Sigmoid colon (tissue), 7 donors: Measurements from ENCODE around the gene NANOS2. TPM values are rescaled to one million over a fixed set of nuclear protein-coding genes. Genes with fewer than 3 reads are reported as not detected.

Experiments used
- DNase-seq: peaks from one replicate; pipeline ENCODE4 v3.0.0-alpha.2; 2019
- H3K27ac ChIP-seq, 4 donors: fragments of 200-600 bp; sonication (generic); one replicate each; pipeline ENCODE4 v1.5.1; 2016 to 2019; ENCODE audit warnings: mild to moderate bottlenecking in 1 of 4
- H3K27me3 ChIP-seq, 3 donors: fragments of 200-600 bp; sonication (generic); one replicate each; pipeline ENCODE4 v1.5.1; 2019; ENCODE audit warnings: mild to moderate bottlenecking in 1 of 3
- H3K36me3 ChIP-seq, 4 donors: fragments of 200-600 bp; sonication (generic); one replicate each; pipeline ENCODE4 v1.5.1; 2016 to 2019
- H3K4me1 ChIP-seq, 4 donors: fragments of 200-600 bp; sonication (generic); one replicate each; pipeline ENCODE4 v1.5.1; 2017 to 2019
- H3K4me3 ChIP-seq, 4 donors: fragments of 200-600 bp; sonication (generic); one replicate each; pipeline ENCODE4 v1.5.1; 2017 to 2019; ENCODE audit warnings: mild to moderate bottlenecking in 2 of 4, moderate library complexity in 1 of 4
- H3K9me3 ChIP-seq, 4 donors: fragments of 200-600 bp in 3 of 4; sonication (generic) in 3 of 4; one replicate each; pipeline versions ENCODE4 v1.5.1 to v1.6.1; 2013 to 2019
- EP300 ChIP-seq, 4 donors: sonication (generic); formaldehyde crosslinking; IDR thresholded peaks; one replicate each; pipeline ENCODE4 v1.6.1; 2017; ENCODE audit warnings: antibody characterized with exemption in 4 of 4
- POLR2A ChIP-seq, 2 donors: fragments of 450-650 bp; IDR thresholded peaks; one replicate each; pipeline ENCODE4 v1.6.1; 2016; ENCODE audit warnings: antibody characterized with exemption in 2 of 2, mild to moderate bottlenecking in 2 of 2, moderate library complexity in 2 of 2
- POLR2AphosphoS5 ChIP-seq, 4 donors: sonication (generic); formaldehyde crosslinking; IDR thresholded peaks; one replicate each; pipeline ENCODE4 v1.6.1; 2017; ENCODE audit warnings: antibody characterized with exemption in 4 of 4
- WGBS, 2 donors: extraction: QIAGEN DNeasy Blood & Tissue Kit; methylation state at CpG; one replicate each; pipeline ENCODE4 v1.1.7; 2013; 5-methylcytosine and 5-hydroxymethylcytosine counted together
- intact Hi-C: fragments of 100-400 bp; cut with DNase I; formaldehyde crosslinking; loops from one replicate; pipeline ENCODE4 v1.15.1; 2023
- polyA plus RNA-seq, 3 donors: library from polyadenylated mRNA; stranded (reverse); fragments of 200-250 nt; gene quantifications; one replicate each; pipeline ENCODE4 v1.2.3, GENCODE V29; 2013
- total RNA-seq, 4 donors: library from RNA; depleted of rRNA; stranded (reverse); fragments of >200 nt; gene quantifications; one replicate each; pipeline ENCODE4 v1.1.0, GENCODE V29; 2016
- TF ChIP-seq, protein P1 (sequence below), 4 experiments: fragments of 450-650 bp in 3 of 4; fragments of 200-600 bp in 1 of 4; IDR thresholded peaks; one replicate each; pipeline ENCODE4 v1.5.1; 2016 to 2019; ENCODE audit warnings: antibody characterized with exemption in 4 of 4, mild to moderate bottlenecking in 3 of 4, moderate library complexity in 2 of 4
- donor health status: healthy with polysubstance abuse.
- donor health status: Bipolar disorder and iron deficiency.
- donor health status: healthy.

NANOS2 gene
- total and polyA plus RNA-seq, 7 donors = 0.46 to 0.60 TPM; not detected in 5

DNA sequence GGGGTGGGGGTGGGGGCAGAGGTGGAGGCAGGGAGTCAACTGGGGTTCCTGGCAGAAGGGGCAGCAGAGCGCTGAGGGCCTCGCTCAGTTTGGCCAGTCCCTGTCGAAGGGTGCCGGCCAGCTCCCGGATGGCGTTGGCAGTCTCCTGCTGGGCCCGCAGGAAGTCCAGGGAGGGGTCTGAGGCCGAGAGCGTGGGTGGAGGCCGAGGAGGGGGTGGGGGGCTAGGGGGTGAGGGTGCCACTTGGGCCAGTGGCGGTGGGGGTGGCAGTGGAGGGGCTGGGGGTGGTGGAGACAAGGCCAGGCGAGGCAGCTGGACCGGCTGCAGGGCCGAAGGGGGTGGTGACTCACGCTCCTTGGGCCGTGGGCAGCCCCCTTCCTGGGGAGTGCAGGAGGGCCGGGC lies 23.7 kb downstream of the NANOS2 start:
- TF ChIP-seq POLR2A (IDR thresholded peaks at IDR 0.05) (no peak), EP300 (IDR thresholded peaks at IDR 0.05) (no peak), POLR2AphosphoS5 (IDR thresholded peaks at IDR 0.05) (no peak)
- peaks cover 0 to 22% (median 12%) of the 10 kb centered on the region in 4 donors for H3K36me3 ChIP-seq
- H3K4me1 ChIP-seq = peaks cover 0 to 8% (median 6%) of the 10 kb centered on the region in 4 donors
- H3K27ac ChIP-seq = no peak overlapping the region
- no peak for DNase-seq
- WGBS, 2 donors = 91 to 93% methylated on average over 17 of the region's 17 CpGs
- no peaks in the 10 kb centered on the region for H3K27me3 ChIP-seq
- intact Hi-C loops = no loop called here
- H3K4me3 ChIP-seq = no peak overlapping the region
- H3K9me3 ChIP-seq = no peaks in the 10 kb centered on the region

DNA sequence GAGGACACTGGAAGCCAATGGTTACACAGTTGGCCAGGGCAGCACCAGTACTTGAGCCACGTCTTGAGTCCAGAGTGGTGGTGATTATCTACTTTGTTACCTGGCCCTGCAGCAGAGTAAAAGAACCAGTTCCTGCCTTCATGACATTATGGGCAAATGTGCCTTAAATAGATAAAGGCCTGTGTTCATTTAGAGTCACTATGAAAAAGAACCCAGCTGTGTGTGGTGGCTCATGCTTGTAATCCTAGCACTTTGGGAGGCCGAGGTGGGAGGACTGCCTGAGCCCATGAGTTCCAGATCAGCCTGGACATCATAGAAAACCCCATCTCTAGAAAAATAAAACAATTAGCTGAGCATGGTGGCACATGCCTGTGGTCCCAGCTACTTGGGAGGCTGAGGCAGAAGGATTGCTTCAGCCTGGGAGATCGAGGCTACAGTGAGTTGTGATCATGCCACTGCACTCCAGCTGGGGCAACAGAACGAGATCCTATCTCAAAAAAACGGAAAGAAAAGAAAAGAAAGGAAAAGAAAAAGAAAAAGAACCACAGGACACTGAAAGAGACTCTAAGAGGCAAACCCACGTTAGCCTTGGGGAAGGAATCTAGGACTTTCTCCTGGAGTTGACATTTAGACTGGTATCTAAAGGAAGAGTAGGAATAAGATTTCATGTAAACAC lies 25.2 kb downstream of the NANOS2 start:
- Histone ChIP-seq H3K4me1 (peaks cover 0 to 19% (median 18%) of the 10 kb centered on the region in 4 donors), H3K4me3 (no peak overlapping the region), H3K36me3 (peaks cover 6 to 14% (median 9%) of the 10 kb centered on the region in 4 donors), H3K27me3 (no peaks in the 10 kb centered on the region), H3K9me3 (no peaks in the 10 kb centered on the region), H3K27ac (no peak overlapping the region)
- TF ChIP-seq POLR2A (IDR thresholded peaks at IDR 0.05) = no peak
- TF ChIP-seq EP300 (IDR thresholded peaks at IDR 0.05) = no peak
- TF ChIP-seq, protein P1, sequence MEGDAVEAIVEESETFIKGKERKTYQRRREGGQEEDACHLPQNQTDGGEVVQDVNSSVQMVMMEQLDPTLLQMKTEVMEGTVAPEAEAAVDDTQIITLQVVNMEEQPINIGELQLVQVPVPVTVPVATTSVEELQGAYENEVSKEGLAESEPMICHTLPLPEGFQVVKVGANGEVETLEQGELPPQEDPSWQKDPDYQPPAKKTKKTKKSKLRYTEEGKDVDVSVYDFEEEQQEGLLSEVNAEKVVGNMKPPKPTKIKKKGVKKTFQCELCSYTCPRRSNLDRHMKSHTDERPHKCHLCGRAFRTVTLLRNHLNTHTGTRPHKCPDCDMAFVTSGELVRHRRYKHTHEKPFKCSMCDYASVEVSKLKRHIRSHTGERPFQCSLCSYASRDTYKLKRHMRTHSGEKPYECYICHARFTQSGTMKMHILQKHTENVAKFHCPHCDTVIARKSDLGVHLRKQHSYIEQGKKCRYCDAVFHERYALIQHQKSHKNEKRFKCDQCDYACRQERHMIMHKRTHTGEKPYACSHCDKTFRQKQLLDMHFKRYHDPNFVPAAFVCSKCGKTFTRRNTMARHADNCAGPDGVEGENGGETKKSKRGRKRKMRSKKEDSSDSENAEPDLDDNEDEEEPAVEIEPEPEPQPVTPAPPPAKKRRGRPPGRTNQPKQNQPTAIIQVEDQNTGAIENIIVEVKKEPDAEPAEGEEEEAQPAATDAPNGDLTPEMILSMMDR (IDR thresholded peaks at IDR 0.05) = no peak
- no peak for TF ChIP-seq POLR2AphosphoS5 (IDR thresholded peaks at IDR 0.05)
- 74% methylated on average over 6 of the region's 6 CpGs for WGBS, 2 donors
- intact Hi-C loops = loop anchor here (5.0 kb wide), 1 partner anchor 108 kb away; the partner anchor contains the start of gene CCDC61
- DNase-seq = no peak

DNA sequence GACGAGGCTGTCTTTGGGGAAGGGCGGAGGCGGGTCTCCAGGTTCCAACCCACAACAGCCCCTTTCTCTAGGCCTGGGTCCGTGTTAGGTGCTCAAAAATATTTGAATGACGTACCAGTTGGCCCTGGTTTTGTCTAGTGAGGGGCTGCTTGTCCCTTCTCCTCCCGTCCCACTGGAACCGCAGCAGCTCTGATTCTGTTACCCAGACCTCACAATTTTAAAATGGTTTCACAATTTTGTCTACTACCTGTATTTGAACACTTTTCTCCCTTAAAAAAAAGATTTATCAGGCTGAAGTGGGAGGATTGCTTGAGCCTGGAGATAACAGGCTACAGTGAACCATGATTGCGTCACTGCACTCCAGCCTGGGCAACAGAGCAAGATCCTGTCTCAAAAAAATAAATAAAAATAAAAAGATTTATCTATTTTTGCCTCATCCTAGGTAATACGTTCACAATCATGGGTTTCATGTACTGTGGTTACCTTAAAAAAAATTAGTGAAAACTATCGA lies 27.3 kb downstream of the NANOS2 start:
- peak overlapping the region; percentile 47 to 84 (median 68) for H3K4me3 ChIP-seq
- no peaks in the 10 kb centered on the region for H3K27me3 ChIP-seq
- H3K4me1 ChIP-seq = peaks cover 0 to 40% (median 39%) of the 10 kb centered on the region in 4 donors
- H3K27ac ChIP-seq = peak overlapping the region; percentile 84 to 92 (median 89)
- intact Hi-C loops = loop anchor here (2.0 to 5.0 kb wide), 2 partner anchors 16 to 110 kb away; partner anchors contain the start of genes CCDC61 and MYPOP
- 60 to 72% methylated on average over 10 of the region's 10 CpGs for WGBS, 2 donors
- TF ChIP-seq POLR2A (IDR thresholded peaks at IDR 0.05) (no peak), EP300 (IDR thresholded peaks at IDR 0.05) (no peak), POLR2AphosphoS5 (IDR thresholded peaks at IDR 0.05) (no peak)
- TF ChIP-seq, protein P1 (IDR thresholded peaks at IDR 0.05) = no peak
- H3K36me3 ChIP-seq = peaks cover 6 to 18% (median 13%) of the 10 kb centered on the region in 4 donors
- no peaks in the 10 kb centered on the region for H3K9me3 ChIP-seq
- DNase-seq = no peak

DNA sequence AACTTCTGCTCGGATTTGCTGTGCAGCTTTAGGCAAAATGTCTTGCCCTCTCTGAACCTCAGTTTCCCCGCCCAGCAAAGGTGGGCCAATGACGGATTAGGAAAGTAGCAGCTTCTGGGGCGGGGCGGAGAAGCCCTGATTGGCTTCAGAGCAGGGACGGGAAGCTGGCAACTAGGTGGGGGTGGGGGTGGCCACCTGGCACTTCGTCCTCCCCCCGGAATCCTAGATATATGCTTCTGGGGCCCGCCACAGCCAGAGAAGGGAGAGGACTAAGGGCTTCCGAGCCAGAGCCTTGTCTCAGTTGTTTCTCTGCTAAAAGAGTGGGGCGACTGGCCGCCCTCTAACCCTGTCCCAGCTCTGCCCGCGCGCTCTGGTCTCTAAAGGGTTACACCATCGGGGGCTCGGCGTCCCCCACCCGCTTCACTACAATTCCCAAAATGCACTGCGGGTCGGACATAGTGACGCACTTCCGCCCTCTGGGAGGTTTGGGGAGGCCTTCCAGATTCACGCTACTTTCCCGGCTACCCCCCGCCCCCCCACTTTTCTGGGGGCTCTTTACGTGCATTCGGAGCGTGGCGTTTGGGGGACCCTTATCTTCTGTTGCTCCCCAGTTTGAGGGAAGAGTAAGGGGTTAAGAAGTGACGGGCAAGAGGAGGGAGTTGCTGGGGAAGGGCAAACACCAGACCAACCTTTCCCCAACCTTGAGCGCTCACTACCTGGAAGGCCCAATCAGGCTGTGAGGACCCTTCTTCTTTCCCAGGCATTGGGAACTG lies 28.0 kb downstream of the NANOS2 start:
- 1% methylated on average over 32 of the region's 32 CpGs for WGBS, 2 donors
- H3K4me1 ChIP-seq = peaks cover 0 to 45% (median 40%) of the 10 kb centered on the region in 4 donors
- intact Hi-C loops = loop anchor here (1.0 to 5.0 kb wide), 3 partner anchors 16 to 111 kb away; partner anchors contain the start of genes CCDC61, MYPOP and SYMPK

More for the DNA sequence above, 28.0 kb downstream of the NANOS2 start:
- peak; percentile 97 for DNase-seq
- peak; percentile 48 to 62 for TF ChIP-seq POLR2A (IDR thresholded peaks at IDR 0.05)
- peak in 2 of 4 donors; percentile 25 to 66 for TF ChIP-seq EP300 (IDR thresholded peaks at IDR 0.05)
- TF ChIP-seq POLR2AphosphoS5 (IDR thresholded peaks at IDR 0.05) = peak; percentile 86 to 94 (median 90)
- TF ChIP-seq, protein P1 (IDR thresholded peaks at IDR 0.05) = no peak
- no peaks in the 10 kb centered on the region for H3K27me3 ChIP-seq
- H3K4me3 ChIP-seq = peak overlapping the region; percentile 47 to 84 (median 68)
- peak overlapping the region; percentile 84 to 92 (median 89) for H3K27ac ChIP-seq
- no peaks in the 10 kb centered on the region for H3K9me3 ChIP-seq
- H3K36me3 ChIP-seq = peaks cover 6 to 18% (median 13%) of the 10 kb centered on the region in 4 donors
